Measurements from ENCODE around the gene AHCYL2. TPM values are rescaled to one million over a fixed set of nuclear protein-coding genes. Genes with fewer than 3 reads are reported as not detected.

Gene AHCYL2
- total and polyA plus RNA-seq, 8 donors = 5.1 to 16.8 (median 13.3) TPM

DNA sequence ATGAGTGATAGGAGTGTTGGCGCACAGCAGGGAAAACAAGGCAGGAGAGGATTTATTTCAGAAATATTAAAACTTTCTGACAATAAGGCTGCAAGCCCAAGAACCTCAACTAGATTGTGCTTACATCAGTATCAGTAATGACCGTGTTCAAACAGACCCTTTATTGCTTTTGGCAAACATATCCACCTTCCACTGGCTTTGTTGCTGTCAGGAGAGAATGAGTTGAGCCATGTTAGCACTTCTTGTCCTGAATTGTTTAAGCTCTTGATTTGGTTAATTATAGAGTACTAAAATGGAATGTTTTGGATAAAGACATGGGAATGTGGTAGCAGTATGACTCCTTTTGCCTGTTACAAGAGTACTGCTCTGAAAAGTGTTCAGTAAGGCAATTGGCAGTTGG lies 3.8 kb downstream of the AHCYL2 start:
- H3K27ac ChIP-seq = no peak overlapping the region
- H3K27me3 ChIP-seq = no peaks in the 10 kb centered on the region
- H3K36me3 ChIP-seq = no peaks in the 10 kb centered on the region
- DNase-seq (no peak), ATAC-seq (no peak), FAIRE-seq (no peak)
- intact Hi-C loops (cut with DNase I) = no loop called here
- H3K4me3 ChIP-seq = no peak overlapping the region
- H3K4me1 ChIP-seq = peaks cover 4 to 25% (median 22%) of the 10 kb centered on the region in 3 donors
- TF ChIP-seq, protein P1, sequence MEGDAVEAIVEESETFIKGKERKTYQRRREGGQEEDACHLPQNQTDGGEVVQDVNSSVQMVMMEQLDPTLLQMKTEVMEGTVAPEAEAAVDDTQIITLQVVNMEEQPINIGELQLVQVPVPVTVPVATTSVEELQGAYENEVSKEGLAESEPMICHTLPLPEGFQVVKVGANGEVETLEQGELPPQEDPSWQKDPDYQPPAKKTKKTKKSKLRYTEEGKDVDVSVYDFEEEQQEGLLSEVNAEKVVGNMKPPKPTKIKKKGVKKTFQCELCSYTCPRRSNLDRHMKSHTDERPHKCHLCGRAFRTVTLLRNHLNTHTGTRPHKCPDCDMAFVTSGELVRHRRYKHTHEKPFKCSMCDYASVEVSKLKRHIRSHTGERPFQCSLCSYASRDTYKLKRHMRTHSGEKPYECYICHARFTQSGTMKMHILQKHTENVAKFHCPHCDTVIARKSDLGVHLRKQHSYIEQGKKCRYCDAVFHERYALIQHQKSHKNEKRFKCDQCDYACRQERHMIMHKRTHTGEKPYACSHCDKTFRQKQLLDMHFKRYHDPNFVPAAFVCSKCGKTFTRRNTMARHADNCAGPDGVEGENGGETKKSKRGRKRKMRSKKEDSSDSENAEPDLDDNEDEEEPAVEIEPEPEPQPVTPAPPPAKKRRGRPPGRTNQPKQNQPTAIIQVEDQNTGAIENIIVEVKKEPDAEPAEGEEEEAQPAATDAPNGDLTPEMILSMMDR (IDR thresholded peaks at IDR 0.05) = no peak
- no peaks in the 10 kb centered on the region for H3K9me3 ChIP-seq
- WGBS, 2 donors = 28 to 30% methylated on average over 2 of the region's 2 CpGs

DNA sequence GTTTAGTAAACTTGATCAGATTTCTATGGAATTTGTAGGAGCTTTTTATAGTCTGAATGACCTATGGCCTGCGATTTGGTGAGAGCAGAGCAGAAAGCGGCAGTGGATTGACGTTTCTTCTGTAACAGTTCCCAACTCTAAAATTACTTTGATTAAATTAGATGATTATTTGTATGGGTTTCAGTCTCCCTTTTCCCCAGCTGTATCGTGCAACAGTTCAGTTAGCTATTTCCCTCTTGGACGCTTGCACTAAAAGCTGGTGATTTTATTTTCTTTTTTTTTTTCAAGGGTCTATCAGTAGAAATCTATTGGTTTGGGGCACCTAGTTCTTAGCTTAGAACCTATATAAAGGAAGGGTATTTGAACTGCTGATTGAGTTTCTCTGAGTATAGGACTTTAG lies 6.8 kb downstream of the AHCYL2 start:
- Histone ChIP-seq H3K4me3 (no peak overlapping the region), H3K4me1 (peaks cover 4 to 20% (median 12%) of the 10 kb centered on the region in 3 donors), H3K36me3 (no peaks in the 10 kb centered on the region), H3K27ac (no peak overlapping the region), H3K27me3 (no peaks in the 10 kb centered on the region), H3K9me3 (no peaks in the 10 kb centered on the region)
- 10 to 34% methylated on average over 5 of the region's 5 CpGs for WGBS, 2 donors
- ATAC-seq = no peak
- intact Hi-C loops (cut with DNase I) = no loop called here
- FAIRE-seq = no peak
- no peak for DNase-seq
- TF ChIP-seq, protein P1 (IDR thresholded peaks at IDR 0.05) = no peak

- H3K9me3 ChIP-seq = no peaks in the 10 kb centered on the region
- 95 to 99% methylated on average over 8 of the region's 8 CpGs for WGBS, 2 donors
- no peaks in the 10 kb centered on the region for H3K36me3 ChIP-seq
- DNase-seq = no peak
- no peak for FAIRE-seq
- intact Hi-C loops (cut with DNase I) = no loop called here
- no peaks in the 10 kb centered on the region for H3K4me1 ChIP-seq
- TF ChIP-seq, protein P1 (IDR thresholded peaks at IDR 0.05) = no peak
- H3K4me3 ChIP-seq = no peak overlapping the region
- no peak overlapping the region for H3K27ac ChIP-seq
- no peak for ATAC-seq
- H3K27me3 ChIP-seq = no peaks in the 10 kb centered on the region
Observed at GRCh38 chr7:129238546-129238945, 13.7 kb downstream of the AHCYL2 start.

DNA sequence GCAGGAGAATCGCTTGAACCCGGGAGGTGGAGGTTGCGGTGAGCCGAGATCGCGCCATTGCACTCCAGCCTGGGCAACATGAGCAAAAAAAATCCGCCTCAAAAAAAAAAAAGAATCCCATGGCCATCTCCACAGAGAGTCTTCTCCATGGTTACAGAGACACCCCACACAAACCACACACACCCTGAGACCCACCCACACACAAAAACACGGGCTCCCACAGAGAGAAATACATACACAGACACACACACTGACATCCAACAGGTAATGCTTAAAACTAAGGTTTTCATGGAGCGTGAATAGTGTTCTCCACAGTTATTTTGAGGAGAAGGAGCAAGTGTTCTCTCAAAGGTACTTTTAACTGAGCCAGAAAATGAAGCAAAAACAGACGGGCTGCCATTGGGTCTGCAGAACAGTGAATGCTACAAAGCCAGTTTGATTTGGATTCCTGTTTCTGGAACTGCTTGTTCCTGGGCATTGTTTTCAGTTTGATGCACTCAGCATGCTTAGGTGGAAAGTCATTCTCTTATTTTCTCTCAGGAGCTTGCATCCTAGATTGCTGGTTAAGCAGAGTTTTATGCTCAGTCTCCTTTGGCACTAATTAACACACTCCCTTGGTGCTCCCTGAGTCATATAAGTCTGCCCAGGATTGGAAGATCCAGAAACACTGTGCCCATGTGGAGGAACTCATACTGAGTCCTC lies 15.4 kb downstream of the AHCYL2 start:
- no peaks in the 10 kb centered on the region for H3K36me3 ChIP-seq
- DNase-seq (no peak), FAIRE-seq (no peak), ATAC-seq (no peak)
- H3K27me3 ChIP-seq = no peaks in the 10 kb centered on the region
- H3K27ac ChIP-seq = no peak overlapping the region
- no peak overlapping the region for H3K4me3 ChIP-seq
- TF ChIP-seq, protein P1 (IDR thresholded peaks at IDR 0.05) = no peak
- intact Hi-C loops (cut with DNase I) = no loop called here
- no peaks in the 10 kb centered on the region for H3K4me1 ChIP-seq
- WGBS, 2 donors = 91 to 92% methylated on average over 10 of the region's 10 CpGs
- H3K9me3 ChIP-seq = no peaks in the 10 kb centered on the region

GRCh38 chr7:129244220-129244619 lies 19.4 kb downstream of the AHCYL2 start:
- FAIRE-seq (no peak), ATAC-seq (no peak), DNase-seq (no peak)
- TF ChIP-seq, protein P1 (IDR thresholded peaks at IDR 0.05) = no peak
- Histone ChIP-seq H3K27me3 (no peaks in the 10 kb centered on the region), H3K27ac (no peak overlapping the region), H3K4me3 (no peak overlapping the region), H3K9me3 (no peaks in the 10 kb centered on the region), H3K4me1 (no peaks in the 10 kb centered on the region), H3K36me3 (no peaks in the 10 kb centered on the region)
- intact Hi-C loops (cut with DNase I) = no loop called here
- WGBS, 2 donors = 96 to 100% methylated on average over 1 of the region's 1 CpG
